Measurements from ENCODE around the gene PET100.

DNA sequence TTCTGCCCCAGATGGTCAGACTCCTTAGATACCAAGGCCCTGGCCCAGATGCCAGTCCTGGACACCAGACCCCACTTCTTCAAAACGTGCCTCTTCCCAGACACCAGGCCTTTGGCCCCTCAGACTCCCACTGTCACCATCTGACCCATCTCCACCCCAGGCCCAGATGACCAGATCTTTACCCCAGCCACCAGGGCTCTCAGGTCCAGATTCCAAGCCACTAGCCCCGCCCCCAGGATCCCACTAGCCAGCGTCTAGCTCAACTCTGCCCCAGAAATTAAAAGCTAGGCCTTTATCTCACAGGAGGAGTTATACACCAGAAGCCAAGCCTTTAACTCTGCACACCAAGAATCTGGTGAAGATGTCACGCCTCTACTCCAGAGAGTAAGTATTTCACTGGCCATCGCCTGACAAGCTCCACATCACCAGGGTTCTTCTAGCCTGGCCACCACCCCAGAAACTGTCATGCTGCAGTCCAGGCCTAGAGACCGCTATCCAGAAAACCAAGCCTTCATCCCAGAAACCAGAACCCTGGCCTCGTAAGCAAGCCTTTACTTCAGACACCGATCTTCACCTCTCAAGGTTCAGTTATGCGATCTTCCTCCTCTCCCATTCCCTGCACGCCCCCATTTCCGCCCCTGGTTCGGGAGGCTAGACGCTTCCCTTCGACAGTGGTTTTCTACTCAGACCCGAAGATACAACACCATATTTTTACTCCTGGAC, 843 bp upstream of the PET100 start:
- TF ChIP-seq CHD4 (IDR thresholded peaks at IDR 0.05; ENCODE audit: borderline replicate concordance) (no peak), RCOR1 (IDR thresholded peaks at IDR 0.05; ENCODE audit: low read depth, low read length) (no peak), EP300 (IDR thresholded peaks at IDR 0.05) (no peak), MAZ (IDR thresholded peaks at IDR 0.05; ENCODE audit: borderline replicate concordance, low read depth, low read length) (no peak), POLR2A (IDR thresholded peaks at IDR 0.05; ENCODE audit: low read length) (no peak), NPAS2 (CRISPR knock-in tag; IDR thresholded peaks at IDR 0.05; ENCODE audit: borderline replicate concordance) (no peak)
- TF ChIP-seq, protein P1, sequence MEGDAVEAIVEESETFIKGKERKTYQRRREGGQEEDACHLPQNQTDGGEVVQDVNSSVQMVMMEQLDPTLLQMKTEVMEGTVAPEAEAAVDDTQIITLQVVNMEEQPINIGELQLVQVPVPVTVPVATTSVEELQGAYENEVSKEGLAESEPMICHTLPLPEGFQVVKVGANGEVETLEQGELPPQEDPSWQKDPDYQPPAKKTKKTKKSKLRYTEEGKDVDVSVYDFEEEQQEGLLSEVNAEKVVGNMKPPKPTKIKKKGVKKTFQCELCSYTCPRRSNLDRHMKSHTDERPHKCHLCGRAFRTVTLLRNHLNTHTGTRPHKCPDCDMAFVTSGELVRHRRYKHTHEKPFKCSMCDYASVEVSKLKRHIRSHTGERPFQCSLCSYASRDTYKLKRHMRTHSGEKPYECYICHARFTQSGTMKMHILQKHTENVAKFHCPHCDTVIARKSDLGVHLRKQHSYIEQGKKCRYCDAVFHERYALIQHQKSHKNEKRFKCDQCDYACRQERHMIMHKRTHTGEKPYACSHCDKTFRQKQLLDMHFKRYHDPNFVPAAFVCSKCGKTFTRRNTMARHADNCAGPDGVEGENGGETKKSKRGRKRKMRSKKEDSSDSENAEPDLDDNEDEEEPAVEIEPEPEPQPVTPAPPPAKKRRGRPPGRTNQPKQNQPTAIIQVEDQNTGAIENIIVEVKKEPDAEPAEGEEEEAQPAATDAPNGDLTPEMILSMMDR (IDR thresholded peaks at IDR 0.05), result no peak

Measured in A549 (cell line).